T-helper 2 cell treated with Interferon-gamma antibody and Interleukin-4, amounts not matched to agents 100 ng/mL and 5 ng/mL, for 36 hours (primary cell): Measurements from ENCODE around the gene LSM12. TPM values are rescaled to one million over a fixed set of nuclear protein-coding genes. Genes with fewer than 3 reads are reported as not detected.
"Not testable (repeated sequence)": the region's sequence is repeated elsewhere in the genome, so short reads cannot be mapped to it uniquely, and the experiment has no call there.

ENCODE experiments used
- intact Hi-C: fragments of 100-400 bp; cut with micrococcal nuclease; formaldehyde crosslinking; loops from one replicate; pipeline ENCODE4 v1.15.1; 2023
- total RNA-seq: library from RNA; stranded (reverse); gene quantifications from 2 replicates; pipeline ENCODE4 v1.2.3, GENCODE V29; 2022

The LSM12 gene
- total RNA-seq: 66.8 and 69.2 TPM in 2 replicates

GRCh38 chr17:44066204-44066930 is at the start of gene LSM12:
Gene LSM12, minus strand, starts transcription at chr17:44066671. Its CDS starts 84 bp downstream, at chr17:44066587.
- intact Hi-C loops: loop anchor here (1.0 to 5.0 kb wide), 3 partner anchors 60 to 261 kb away; partner anchors contain the start of gene HROB

DNA sequence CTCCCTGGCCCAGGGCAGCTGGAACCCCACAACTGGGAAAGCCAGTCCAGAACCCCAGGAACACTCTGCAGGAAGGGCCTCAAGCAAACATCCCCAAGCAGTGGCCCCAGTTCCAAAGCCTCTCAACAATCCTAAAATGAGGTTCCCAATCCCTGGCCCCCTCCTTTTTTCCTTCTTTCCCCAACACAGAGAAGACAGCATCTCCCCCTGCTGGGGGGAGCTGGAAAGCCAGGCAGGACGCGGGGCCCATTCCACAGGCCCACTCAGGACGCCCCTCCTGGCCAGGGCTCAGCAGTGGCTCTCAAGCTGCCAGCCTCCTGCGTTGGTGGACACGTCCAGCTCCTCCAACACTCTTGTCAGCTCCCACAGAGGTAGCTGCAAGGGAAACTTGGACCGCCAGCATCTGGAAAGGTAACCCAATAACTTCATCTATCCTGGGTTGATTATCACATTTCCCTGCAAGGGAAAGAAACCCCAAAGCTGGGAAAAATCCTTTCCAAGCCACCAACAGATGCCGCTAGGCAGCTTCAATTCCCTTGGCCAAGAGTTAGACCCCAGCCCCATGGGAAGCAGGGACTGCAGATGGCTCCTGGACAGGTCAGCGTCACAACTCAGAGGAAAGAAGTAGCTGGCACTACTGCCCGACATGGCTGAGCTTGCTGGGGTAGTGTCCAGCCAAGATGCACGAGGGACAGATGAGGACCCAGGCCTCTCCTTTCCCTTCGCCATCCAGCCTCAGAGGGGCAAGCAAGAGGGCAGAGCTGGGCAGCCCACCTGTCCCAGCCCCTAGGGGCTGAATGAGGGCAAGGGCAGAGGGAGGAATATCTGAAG is 49.3 kb upstream of the LSM12 start:
- intact Hi-C loops: loop anchor here (10.0 kb wide), 1 partner anchor 181 kb away; no protein-coding TSS in a partner anchor

GRCh38 chr17:44113868-44114840 is 47.7 kb upstream of the LSM12 start:
- intact Hi-C loops: loop anchor here (10.0 kb wide), 1 partner anchor 179 kb away; no protein-coding TSS in a partner anchor

DNA sequence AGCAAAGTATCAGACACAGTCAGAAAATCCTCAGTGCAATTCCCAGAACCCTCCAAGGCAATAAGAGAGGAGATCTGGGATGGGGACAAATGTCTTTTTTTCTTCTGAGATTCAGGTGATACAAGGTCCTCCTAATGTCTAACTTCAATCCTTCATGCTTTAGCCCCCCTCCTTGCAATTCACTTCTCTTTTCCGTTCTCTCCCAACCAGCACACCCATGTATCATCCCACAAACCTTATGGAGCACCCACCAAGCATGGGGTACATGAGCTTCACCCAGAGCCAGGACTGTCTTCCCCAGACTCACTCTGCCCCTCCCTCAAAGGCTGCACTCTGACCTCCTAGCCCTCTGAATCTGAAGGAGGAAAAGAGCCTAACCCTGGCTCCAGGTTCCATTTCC is 46.9 kb upstream of the LSM12 start:
- intact Hi-C loops: loop anchor here (10.0 kb wide), 1 partner anchor 179 kb away; no protein-coding TSS in a partner anchor

DNA sequence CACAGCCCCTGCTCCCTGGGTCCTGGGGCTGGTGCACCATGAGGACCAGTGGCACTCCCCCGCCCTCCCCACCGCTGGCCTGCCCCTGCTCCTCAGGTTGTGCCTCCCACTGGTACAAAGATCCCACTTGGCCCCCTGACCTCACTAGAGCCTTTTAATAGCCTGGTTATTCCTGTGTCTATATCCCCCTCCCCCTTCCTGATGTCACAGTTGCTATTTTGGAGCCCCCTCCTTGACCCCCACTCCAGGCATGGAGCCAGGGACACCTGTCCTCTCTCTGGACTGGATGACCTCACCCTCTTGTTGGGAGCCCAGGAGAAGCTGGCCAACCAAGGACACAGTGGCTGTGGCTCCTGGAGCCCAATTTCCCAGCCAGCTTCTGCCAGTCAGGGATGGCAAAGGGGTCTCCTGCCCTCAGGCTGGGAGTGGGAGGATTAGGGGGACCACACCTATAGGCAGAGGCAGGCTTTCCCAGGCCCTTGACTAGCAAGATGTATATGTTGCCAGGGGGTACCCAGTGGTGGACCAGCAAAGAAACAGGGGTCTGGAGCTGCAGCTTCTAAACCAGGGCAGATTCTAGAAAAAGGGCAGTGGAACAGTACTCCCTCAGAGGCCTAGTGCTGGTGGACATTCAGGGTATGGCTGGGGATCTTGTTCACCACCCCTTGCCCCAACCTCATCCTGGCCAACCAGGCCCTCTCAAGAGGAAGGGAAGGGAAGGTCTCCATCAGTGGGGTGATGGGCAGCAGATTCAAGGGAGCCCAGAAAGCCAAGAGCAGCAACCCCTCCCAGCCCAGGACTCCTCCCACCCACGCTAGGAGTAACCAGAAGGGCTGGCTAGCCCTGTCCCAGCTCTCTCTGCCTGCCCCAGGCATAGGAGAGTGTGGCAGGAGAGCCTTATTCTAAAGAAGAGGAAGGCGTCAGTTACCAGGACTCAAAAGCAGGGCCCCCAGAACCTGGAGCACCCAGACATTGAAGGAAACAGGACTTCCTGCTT is 46.1 kb upstream of the LSM12 start:
- intact Hi-C loops: loop anchor here (10.0 kb wide), 1 partner anchor 178 kb away; no protein-coding TSS in a partner anchor

DNA sequence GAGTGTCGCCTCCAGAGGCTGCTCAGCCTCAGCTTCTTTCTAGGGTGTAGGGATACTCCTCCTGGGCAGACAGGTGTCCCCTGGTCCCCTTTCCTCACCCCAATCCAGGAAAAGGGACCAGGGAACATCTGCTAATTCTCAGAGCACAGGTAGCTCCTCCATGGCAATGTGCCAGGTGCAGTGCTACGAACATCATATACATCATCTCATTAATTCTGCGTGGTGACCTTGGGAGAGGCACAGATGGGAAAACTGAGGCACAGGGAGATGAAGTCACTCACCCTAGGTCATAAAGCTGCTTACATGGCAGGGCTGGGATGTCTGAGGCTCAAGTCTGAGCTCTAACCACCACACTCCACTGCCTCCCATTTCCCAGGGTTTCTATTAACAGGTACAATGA is 45.3 kb upstream of the LSM12 start:
- intact Hi-C loops: loop anchor here (10.0 kb wide), 1 partner anchor 177 kb away; no protein-coding TSS in a partner anchor

- intact Hi-C loops: loop anchor here (10.0 kb wide), 1 partner anchor 176 kb away; no protein-coding TSS in a partner anchor
Observed at GRCh38 chr17:44110823-44111633, 44.6 kb upstream of the LSM12 start.

DNA sequence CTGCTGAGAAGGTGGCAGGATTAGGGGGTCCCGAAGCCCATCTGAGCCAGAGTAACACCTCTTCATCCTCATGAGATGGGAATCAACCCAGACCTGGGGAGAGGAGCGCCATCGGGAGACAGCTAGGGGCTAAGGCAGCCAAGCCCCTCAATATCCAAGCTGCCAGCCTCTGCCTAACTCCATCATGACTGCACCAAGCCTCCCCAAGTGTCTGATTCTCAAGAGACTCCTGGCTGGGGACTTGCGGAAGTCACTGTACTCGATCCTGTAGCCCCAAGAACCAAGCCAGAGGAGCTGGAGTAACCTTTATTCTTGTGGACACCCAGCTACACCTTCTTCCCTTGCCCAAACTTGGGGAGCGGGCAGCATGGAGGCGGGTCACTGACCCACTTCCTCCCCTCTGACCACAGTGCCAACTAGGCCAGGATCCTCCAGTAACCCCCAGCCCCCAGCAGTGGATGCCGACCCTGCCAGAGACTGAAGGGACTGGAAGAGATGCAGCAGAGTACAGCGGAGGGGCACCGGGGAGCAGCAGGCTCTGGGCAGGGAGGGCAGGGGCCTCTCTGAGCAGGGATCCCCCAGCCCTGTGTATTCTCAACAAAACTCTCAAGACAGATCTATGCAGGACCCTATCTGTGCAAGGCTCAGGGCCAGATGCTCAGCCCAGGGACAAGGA is 43.7 kb upstream of the LSM12 start:
- intact Hi-C loops: loop anchor here (10.0 kb wide), 1 partner anchor 175 kb away; no protein-coding TSS in a partner anchor

DNA sequence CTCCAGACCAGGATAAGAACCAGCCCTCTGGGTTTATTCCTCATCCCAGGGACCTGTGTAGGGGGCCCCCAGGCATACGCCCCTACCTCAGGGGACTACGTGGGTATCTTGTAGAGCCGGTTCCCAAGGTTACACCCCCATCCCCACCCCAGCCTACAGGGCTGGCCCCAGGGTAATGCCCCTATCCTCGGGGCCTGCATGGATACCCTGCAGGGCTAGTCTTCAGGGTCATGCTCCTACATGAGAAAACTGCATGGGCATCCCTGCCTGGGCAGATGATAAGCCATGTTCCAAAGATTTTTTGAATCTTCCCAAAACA is 42.8 kb upstream of the LSM12 start:
- intact Hi-C loops: no loop called here

GRCh38 chr17:44108440-44109311 is 42.2 kb upstream of the LSM12 start:
- intact Hi-C loops: no loop called here

- intact Hi-C loops: no loop called here
Observed at GRCh38 chr17:44106801-44107200, 40.3 kb upstream of the LSM12 start.

DNA sequence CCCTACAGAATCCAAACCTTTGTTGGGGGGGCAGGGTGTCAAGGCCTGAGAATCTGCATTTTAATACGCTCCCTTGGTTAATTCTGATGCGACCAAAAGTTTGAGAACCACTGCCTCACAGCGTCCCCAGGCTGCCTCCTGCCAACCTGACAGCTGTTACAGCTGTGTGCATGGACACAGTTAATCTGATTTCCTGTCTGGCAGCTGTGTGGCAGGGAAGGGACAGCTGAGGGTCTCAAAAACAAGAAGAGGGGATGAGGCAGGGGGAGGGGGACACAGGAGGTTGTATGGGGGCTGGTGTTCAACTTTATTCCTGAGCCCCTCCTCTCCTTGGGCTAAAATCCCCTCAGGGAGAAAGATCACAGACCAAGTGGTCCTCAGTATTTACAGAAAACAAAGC is 39.5 kb upstream of the LSM12 start:
- intact Hi-C loops: no loop called here

DNA sequence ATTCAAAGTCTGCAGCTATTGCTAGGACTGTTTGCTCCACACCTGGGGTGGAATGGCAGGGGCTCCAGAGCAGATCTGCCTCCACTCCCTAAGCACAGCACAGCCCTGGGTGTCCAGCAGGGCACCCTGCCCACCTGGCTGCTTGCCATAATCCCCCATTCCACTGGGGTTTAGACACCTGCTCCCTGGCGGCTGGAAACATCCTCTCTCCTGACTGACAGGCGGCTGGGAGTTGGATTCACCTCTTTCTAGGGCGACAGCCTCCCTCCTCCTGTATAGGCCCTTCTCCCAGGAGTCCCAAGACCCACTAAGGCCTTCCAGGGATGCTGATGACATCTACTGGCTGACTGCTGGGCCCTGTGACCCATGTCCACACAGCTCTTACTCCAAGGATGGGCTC is 39.0 kb upstream of the LSM12 start:
- intact Hi-C loops: no loop called here

DNA sequence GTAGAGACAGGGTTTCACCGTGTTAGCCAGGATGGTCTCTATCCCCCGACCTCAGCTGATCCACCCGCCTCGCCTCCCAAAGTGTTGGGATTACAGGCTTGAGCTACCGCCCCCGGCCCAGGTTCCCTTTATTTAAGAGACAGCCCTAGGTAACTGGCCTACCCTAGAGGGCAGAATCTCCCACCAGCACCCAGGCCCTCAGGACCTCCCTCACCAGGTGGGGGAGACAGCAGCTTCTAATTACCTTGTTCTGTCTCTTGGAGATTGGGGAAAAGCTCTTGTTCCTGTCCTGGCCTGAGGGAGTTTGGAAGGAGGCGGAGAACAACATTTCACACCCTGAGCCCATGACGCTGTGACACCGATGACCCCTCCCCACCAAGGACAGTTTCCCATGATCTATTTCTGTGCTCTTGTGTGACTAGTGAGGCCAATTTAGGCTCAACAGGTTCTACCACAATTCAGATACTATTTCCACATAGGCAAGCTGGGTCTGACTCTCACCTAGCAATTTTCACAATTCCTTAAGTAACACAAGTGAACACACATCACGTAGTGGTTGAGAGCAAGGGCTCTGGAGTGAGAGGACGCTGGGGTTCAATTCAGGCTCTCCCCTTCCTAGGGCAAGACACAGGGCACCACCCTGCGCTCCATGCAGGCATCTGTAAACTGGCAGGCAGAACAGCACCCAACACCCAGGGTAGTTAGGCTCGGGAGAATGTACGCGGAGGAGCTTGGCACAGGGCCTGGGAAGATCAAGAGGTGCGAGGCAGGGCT is 36.6 kb upstream of the LSM12 start:
- intact Hi-C loops: no loop called here

GRCh38 chr17:44101858-44102257 is 35.4 kb upstream of the LSM12 start:
- intact Hi-C loops: not testable (repeated sequence)

DNA sequence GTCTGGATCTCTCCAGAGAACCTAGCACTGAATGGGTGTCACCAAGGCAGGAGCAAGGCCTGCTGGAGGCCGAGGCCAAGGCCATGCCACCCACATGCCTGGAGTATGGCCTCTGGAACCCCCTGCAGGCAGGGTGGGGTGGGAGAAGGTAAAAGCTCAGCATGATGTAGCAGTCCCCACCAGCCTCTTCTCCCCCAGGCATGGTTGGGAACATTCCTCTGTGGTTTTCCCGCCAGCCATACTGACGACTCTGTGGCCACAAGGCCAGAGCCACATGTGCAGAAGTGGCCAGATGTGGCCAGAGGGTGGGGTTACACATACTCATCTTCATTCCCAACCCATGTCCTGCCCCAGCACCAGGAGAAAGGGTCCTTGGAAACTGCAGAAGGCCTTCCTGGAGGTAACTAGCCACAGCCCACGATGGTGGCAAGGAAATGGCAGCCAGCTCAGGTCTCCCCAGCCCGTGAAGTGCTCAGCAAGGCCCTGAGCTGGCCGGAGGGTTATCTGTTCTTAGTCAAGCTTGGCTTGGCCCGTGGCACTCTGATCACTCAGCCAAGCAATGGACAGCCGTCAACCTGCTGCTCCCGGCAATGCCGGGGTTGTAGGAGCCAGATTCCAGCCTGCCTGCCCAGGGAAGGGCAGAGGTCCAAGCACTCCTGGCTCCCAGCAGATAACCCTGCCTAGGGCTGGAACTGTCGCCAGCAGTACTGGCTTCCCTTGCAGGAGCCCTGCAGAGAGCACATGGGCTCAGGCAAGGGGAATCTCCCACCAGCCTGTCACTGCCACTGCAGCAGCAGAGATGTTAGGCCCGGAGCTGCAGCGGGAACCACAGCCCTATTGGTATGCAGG is 30.9 kb upstream of the LSM12 start:
- intact Hi-C loops: no loop called here
